K562 (cell line): ENCODE measurements around the gene GNS. TPM values are rescaled to one million over a fixed set of nuclear protein-coding genes. Genes with fewer than 3 reads are reported as not detected.

Source experiments
- ATAC-seq: fragments of 200-7000 bp; cut with Tn5 transposase; 3 replicates; pipeline ENCODE4 v1.9.1; 2020; ENCODE audit warnings: moderate library complexity
- BruUV-seq: library from RNA; stranded (reverse); fragments of 400-500 nt; replicated peaks from 2 replicates; lab custom pipeline; 2021; lab: Mats Ljungman, UMichigan
- CTCF ChIA-PET: fragments of 300-600 bp; formaldehyde crosslinking; extraction: SDS; loops from one replicate; lab custom pipeline; 2021; ENCODE audit warnings: low intra/inter-chr PET ratio; lab: Yijun Ruan, JAX
- POLR2A ChIA-PET: fragments of 300-600, 350-650 bp; sonication (Branson Sonifier 250); formaldehyde crosslinking; extraction: SDS; loops from one replicate; lab custom pipeline; 2021; ENCODE audit warnings: antibody characterized with exemption, inconsistent platforms; lab: Yijun Ruan, JAX
- DNase-seq, 4 experiments: peaks; one replicate each; pipeline versions ENCODE4 v3.0.0 to v3.0.0-alpha.2; 2011 to 2018; ENCODE audit warnings: low spot score in 3 of 4, mixed read lengths in 3 of 4; ENCODE audit errors: extremely low read depth in 1 of 4
- FAIRE-seq: peaks from 2 replicates; lab custom pipeline; 2011; peaks lifted over from hg19 to GRCh38; lab: Jason Lieb, UNC
- H2AFZ ChIP-seq: 2 replicates; pipeline ENCODE4 v1.6.0; 2011; ENCODE audit warnings: low read depth, low read length, control low read depth, inconsistent platforms
- H3K27ac ChIP-seq: fragments of 200-600 bp; 3 replicates; pipeline ENCODE4 v1.8.0; 2011; ENCODE audit warnings: low read depth, mild to moderate bottlenecking, control low read depth, inconsistent platforms, low read length, moderate library complexity, mixed read lengths; ENCODE audit errors: extremely low read depth
- H3K27me3 ChIP-seq, 2 experiments: fragments of 300-600 bp in 1 of 2; 2 replicates in 1 of 2; 3 replicates in 1 of 2; pipeline versions ENCODE4 v1.6.0 to v1.8.0; 2011; ENCODE audit warnings: inconsistent platforms in 2 of 2, low read length in 2 of 2, mild to moderate bottlenecking in 1 of 2, mixed read lengths in 1 of 2, moderate library complexity in 1 of 2; ENCODE audit not compliant: control insufficient read depth in 2 of 2, insufficient read depth in 2 of 2
- H3K36me3 ChIP-seq: fragments of 300-600 bp; 3 replicates; pipeline ENCODE4 v1.8.0; 2011; ENCODE audit warnings: mild to moderate bottlenecking, low read length, inconsistent platforms; ENCODE audit not compliant: control insufficient read depth, insufficient read depth
- H3K4me1 ChIP-seq, 2 experiments: fragments of 200-600 bp in 1 of 2; replicated peaks in 1 of 2; 2 replicates in 1 of 2; 3 replicates in 1 of 2; pipeline versions ENCODE4 v1.5.1 to v1.8.0; 2011; ENCODE audit warnings: inconsistent platforms in 2 of 2, low read length in 2 of 2, mild to moderate bottlenecking in 1 of 2, mixed read lengths in 1 of 2, moderate library complexity in 1 of 2; ENCODE audit not compliant: control insufficient read depth in 2 of 2, insufficient read depth in 2 of 2
- H3K4me2 ChIP-seq: 2 replicates; pipeline ENCODE4 v1.6.1; 2011; ENCODE audit warnings: low read length, control low read depth, inconsistent platforms, mixed read lengths; ENCODE audit not compliant: insufficient read depth
- H3K4me3 ChIP-seq: fragments of 200-600 bp; sonication (generic), shearing (Covaris generic); 2 replicates; pipeline ENCODE4 v1.5.1; 2016; ENCODE audit warnings: control low read depth, inconsistent platforms
- H3K79me2 ChIP-seq: fragments of 200-600 bp; 3 replicates; pipeline ENCODE4 v1.8.0; 2011; ENCODE audit warnings: low read length, inconsistent platforms; ENCODE audit not compliant: control insufficient read depth, insufficient read depth
- H3K9ac ChIP-seq, 2 experiments: 2 replicates each; pipeline versions ENCODE4 v1.6.0 to v1.6.1; 2011; ENCODE audit warnings: low read depth in 2 of 2, low read length in 2 of 2, control low read depth in 1 of 2, inconsistent platforms in 1 of 2, mild to moderate bottlenecking in 1 of 2, mixed read lengths in 1 of 2; ENCODE audit not compliant: insufficient read depth in 1 of 2
- H3K9me1 ChIP-seq: one replicate; pipeline ENCODE4 v1.6.0; 2011; ENCODE audit warnings: inconsistent platforms, mild to moderate bottlenecking, low read length, moderate library complexity; ENCODE audit not compliant: control insufficient read depth, insufficient read depth
- H3K9me3 ChIP-seq: replicated peaks from 2 replicates; pipeline ENCODE4 v1.5.1; 2011; ENCODE audit warnings: low read depth, low read length, inconsistent platforms; ENCODE audit not compliant: control insufficient read depth, insufficient read depth
- H4K20me1 ChIP-seq: replicated peaks from 2 replicates; pipeline ENCODE4 v1.6.1; 2011; ENCODE audit warnings: low read length, inconsistent platforms, mixed read lengths; ENCODE audit not compliant: control insufficient read depth, insufficient read depth
- EGR1 ChIP-seq: fragments of 450-650 bp; conservative IDR thresholded peaks from 2 replicates; pipeline ENCODE4 v1.6.1; 2017; ENCODE audit warnings: mild to moderate bottlenecking
- ELF4 ChIP-seq: fragments of 450-650 bp; formaldehyde crosslinking; IDR thresholded peaks from 2 replicates; pipeline ENCODE4 v1.4.0; 2022; ENCODE audit warnings: missing genetic modification characterization
- HDAC1 ChIP-seq, 2 experiments: fragments of 450-650 bp; IDR thresholded peaks; 2 replicates each; pipeline ENCODE4 v1.6.1; 2016 to 2017; ENCODE audit warnings: inconsistent platforms in 1 of 2, mild to moderate bottlenecking in 1 of 2, moderate library complexity in 1 of 2
- HNRNPH1 ChIP-seq: fragments of 200-400 bp; formaldehyde crosslinking; optimal IDR thresholded peaks from 2 replicates; pipeline ENCODE3; 2017; ENCODE audit warnings: low read depth, mild to moderate bottlenecking, low read length, moderate library complexity
- KAT2B ChIP-seq: IDR thresholded peaks from one replicate; pipeline ENCODE4 v1.6.1; 2012; ENCODE audit warnings: low read depth, mild to moderate bottlenecking, control low read depth, inconsistent platforms, low read length, moderate library complexity
- MTA3 ChIP-seq: fragments of 450-650 bp; formaldehyde crosslinking; IDR thresholded peaks from 2 replicates; pipeline ENCODE4 v1.6.1; 2017; ENCODE audit warnings: mild to moderate bottlenecking, borderline replicate concordance
- ZNF212 ChIP-seq: fragments of 450-650 bp; formaldehyde crosslinking; IDR thresholded peaks from 2 replicates; pipeline ENCODE4 v1.4.0; 2020; ENCODE audit warnings: mild to moderate bottlenecking
- ZNF766 ChIP-seq: fragments of 200-800 bp; sonication (Bioruptor generic); conservative IDR thresholded peaks from 2 replicates; pipeline ENCODE4 v1.6.1; 2016; ENCODE audit warnings: missing genetic modification characterization, missing compliant biosample characterization
- WGBS: fragments of 100-300 bp; shearing (Covaris generic); methylation state at CpG from one replicate; pipeline ENCODE4 v1.1.6; 2016; ENCODE audit warnings: low coverage, mixed read lengths; ENCODE audit not compliant: insufficient coverage; ENCODE audit errors: missing lambda C conversion rate; 5-methylcytosine and 5-hydroxymethylcytosine counted together
- in situ Hi-C: fragments of 300-500 bp; cut with MboI; formaldehyde crosslinking; loops from 4 replicates; pipeline ENCODE4 v1.15.0; 2018; ENCODE audit warnings: inconsistent platforms, mixed read lengths
- intact Hi-C: fragments of 100-400 bp; cut with micrococcal nuclease; formaldehyde crosslinking; loops from 2 replicates; pipeline ENCODE4 v1.14.2; 2022
- polyA plus RNA-seq, 8 experiments: library from polyadenylated mRNA; depleted of rRNA in 4 of 8; stranded (reverse) in 5 of 8; unstranded in 3 of 8; fragments of >200 nt; fragmentation: Nextera tagmentation in 2 of 8; fragmentation: Illumina TruSeq in 1 of 8; extraction: Ambion mirVana in 2 of 8; extraction: Trizol in 1 of 8; gene quantifications; 2 replicates each; pipeline versions ENCODE4 v1.2.1 to v1.2.3, GENCODE V29; 2011 to 2014; ENCODE audit warnings: inconsistent platforms in 1 of 8, missing spikeins in 1 of 8
- total RNA-seq, 7 experiments: library from RNA; depleted of rRNA in 6 of 7; stranded (reverse); fragments of >200 nt in 6 of 7; fragmentation: Illumina TruSeq in 2 of 7; extraction: Trizol in 2 of 7; gene quantifications; 2 replicates each; pipeline versions ENCODE4 v1.2.1 to v1.2.3, GENCODE V29; 2011 to 2021; ENCODE audit warnings: low replicate concordance in 1 of 7
- TF ChIP-seq, protein P1 (sequence below): fragments of 450-650 bp; IDR thresholded peaks from 2 replicates; pipeline ENCODE4 v1.6.1; 2017; ENCODE audit warnings: antibody characterized with exemption

Gene GNS
- total and polyA plus RNA-seq, 9 of the 15 experiments (the other 6 are each of a cell fraction or from before 2014, with no cell fraction given) = 4.6 to 30.3 (median 18.9) TPM

DNA sequence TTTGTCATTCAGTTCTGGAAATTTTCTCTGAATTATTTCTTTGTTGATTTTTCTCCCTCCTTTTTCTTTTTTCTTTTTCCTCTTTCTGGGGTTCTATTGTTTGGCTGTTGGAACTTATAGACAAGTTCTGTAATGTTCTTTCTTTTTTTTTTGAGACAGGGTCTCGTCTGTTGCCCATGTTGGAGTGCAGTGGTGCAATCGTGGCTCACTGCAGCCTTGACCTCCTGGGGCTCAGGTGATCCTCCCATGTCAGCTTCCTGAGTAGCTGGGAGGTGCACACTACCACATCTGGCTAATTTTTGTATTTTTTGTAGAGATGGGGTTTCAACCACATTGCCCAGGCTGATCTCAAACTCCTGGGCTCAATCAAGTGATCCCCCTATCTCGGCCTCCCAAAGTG, 35.1 kb upstream of the GNS start:
- intact Hi-C loops = no loop called here
- WGBS = 6% methylated on average over 3 of the region's 3 CpGs
- H4K20me1 ChIP-seq = no peaks in the 10 kb centered on the region
- no peaks in the 10 kb centered on the region for H3K36me3 ChIP-seq
- no peak overlapping the region for H2AFZ ChIP-seq
- in situ Hi-C loops = loop anchor here (10.0 kb wide), 1 partner anchor 250 kb away; no protein-coding TSS in a partner anchor
- ATAC-seq = no peak
- H3K79me2 ChIP-seq = no peaks in the 10 kb centered on the region
- no peak overlapping the region for H3K27ac ChIP-seq
- no peak overlapping the region for H3K4me3 ChIP-seq
- FAIRE-seq = no peak
- H3K4me2 ChIP-seq = no peak overlapping the region
- H3K4me1 ChIP-seq = no peaks in the 10 kb centered on the region
- DNase-seq = no peak
- H3K27me3 ChIP-seq = peaks cover under 1 to 4% of the 10 kb centered on the region in 2 experiments; a peak in 3 of 5 replicates
- H3K9me1 ChIP-seq = no peaks in the 10 kb centered on the region
- POLR2A ChIA-PET = interaction anchor here (0.6 kb wide), 1 partner anchor 85 kb away, joined by 3 read pairs; no protein-coding TSS in a partner anchor
- H3K9me3 ChIP-seq = no peaks in the 10 kb centered on the region
- no peak overlapping the region for H3K9ac ChIP-seq
- TF ChIP-seq KAT2B = no peak
- no peak for TF ChIP-seq EGR1
- no peak for TF ChIP-seq MTA3
- no peak for TF ChIP-seq ZNF766 (CRISPR knock-in tag)
- no peak for TF ChIP-seq HNRNPH1
- CTCF ChIA-PET = no interaction called here
- BruUV-seq = no TSS peak

DNA sequence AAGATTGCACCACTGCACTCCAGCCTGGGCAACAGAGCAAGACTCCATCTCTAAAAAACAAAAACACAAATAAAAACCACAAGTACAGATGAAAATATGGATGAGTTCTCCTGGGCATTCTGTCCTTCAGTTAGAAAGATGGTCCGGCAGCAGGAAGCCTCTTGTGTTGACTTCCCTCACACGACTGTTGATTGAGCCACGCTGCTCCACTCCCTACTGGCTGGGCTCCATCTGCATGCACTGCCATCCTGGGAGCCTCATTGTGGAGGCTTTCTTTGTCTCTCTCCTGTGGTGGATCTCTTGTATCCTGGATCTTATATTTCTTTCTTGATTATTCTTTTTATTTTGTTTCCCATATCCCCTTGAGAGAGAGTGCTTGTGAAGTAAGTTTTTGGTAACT, 34.4 kb upstream of the GNS start:
- TF ChIP-seq ELF4 (CRISPR knock-in tag) = no peak
- TF ChIP-seq HDAC1 (IDR thresholded peaks at IDR 0.05) = no peak
- TF ChIP-seq, protein P1, sequence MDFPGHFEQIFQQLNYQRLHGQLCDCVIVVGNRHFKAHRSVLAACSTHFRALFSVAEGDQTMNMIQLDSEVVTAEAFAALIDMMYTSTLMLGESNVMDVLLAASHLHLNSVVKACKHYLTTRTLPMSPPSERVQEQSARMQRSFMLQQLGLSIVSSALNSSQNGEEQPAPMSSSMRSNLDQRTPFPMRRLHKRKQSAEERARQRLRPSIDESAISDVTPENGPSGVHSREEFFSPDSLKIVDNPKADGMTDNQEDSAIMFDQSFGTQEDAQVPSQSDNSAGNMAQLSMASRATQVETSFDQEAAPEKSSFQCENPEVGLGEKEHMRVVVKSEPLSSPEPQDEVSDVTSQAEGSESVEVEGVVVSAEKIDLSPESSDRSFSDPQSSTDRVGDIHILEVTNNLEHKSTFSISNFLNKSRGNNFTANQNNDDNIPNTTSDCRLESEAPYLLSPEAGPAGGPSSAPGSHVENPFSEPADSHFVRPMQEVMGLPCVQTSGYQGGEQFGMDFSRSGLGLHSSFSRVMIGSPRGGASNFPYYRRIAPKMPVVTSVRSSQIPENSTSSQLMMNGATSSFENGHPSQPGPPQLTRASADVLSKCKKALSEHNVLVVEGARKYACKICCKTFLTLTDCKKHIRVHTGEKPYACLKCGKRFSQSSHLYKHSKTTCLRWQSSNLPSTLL = no peak
- TF ChIP-seq ZNF212 = no peak
- Histone ChIP-seq H3K79me2 (no peaks in the 10 kb centered on the region), H3K27ac (no peak overlapping the region), H3K4me3 (no peak overlapping the region), H3K36me3 (no peaks in the 10 kb centered on the region), H3K9me3 (no peaks in the 10 kb centered on the region), H3K27me3 (peaks cover 0 to 3% of the 10 kb centered on the region in 2 experiments; a peak in 1 of 5 replicates), H2AFZ (no peak overlapping the region), H4K20me1 (no peaks in the 10 kb centered on the region), H3K9ac (no peak overlapping the region), H3K4me2 (no peak overlapping the region), H3K9me1 (no peaks in the 10 kb centered on the region), H3K4me1 (no peaks in the 10 kb centered on the region)
- WGBS = 8% methylated on average over 3 of the region's 3 CpGs
- intact Hi-C loops (no loop called here), in situ Hi-C loops (loop anchor here (10.0 kb wide), 1 partner anchor 249 kb away; no protein-coding TSS in a partner anchor)
- ATAC-seq (0 out of 3 replicates have a peak, but pooled peaks have one; percentile 35), DNase-seq (no peak), FAIRE-seq (no peak)
- ChIA-PET POLR2A (no interaction called here), CTCF (no interaction called here)
- BruUV-seq = no TSS peak
